Esophagus mucosa (tissue), 1 donor: ENCODE measurements around the gene CACNA1C. TPM values are rescaled to one million over a fixed set of nuclear protein-coding genes. Genes with fewer than 3 reads are reported as not detected.

Experiments
- ATAC-seq: fragments of 200-7000 bp; cut with Tn5 transposase; one replicate; pipeline ENCODE4 v1.9.1; 2020
- total RNA-seq: library from RNA; stranded (reverse); gene quantifications from one replicate; pipeline ENCODE4 v1.2.4, GENCODE V29; 2023
- donor health status: DM: yes; HTN: yes; CAD: no.

CACNA1C gene
- total RNA-seq, 1 donor from 2014 or later, result 1.1 TPM

DNA sequence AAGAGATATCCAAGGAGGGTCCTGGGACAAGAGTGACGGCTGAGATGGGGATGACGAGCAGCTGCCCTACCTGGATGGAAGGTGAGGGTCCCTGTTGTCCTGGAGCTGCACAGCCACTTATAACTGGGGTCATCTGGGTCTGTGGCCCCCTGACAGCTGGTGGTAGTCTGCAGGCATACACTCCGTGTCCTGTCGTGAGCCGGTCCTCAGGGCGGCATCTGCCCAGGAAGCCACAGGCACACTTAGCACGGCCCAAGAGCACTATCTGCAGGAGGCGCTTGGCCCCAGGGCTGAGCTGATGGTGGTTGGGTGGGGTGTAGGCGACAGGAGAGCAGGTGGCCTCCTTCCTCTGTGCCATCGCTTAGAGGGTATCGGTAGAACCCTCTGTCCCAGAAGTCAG is 248.1 kb downstream of the CACNA1C start:
- ATAC-seq, result no peak

DNA sequence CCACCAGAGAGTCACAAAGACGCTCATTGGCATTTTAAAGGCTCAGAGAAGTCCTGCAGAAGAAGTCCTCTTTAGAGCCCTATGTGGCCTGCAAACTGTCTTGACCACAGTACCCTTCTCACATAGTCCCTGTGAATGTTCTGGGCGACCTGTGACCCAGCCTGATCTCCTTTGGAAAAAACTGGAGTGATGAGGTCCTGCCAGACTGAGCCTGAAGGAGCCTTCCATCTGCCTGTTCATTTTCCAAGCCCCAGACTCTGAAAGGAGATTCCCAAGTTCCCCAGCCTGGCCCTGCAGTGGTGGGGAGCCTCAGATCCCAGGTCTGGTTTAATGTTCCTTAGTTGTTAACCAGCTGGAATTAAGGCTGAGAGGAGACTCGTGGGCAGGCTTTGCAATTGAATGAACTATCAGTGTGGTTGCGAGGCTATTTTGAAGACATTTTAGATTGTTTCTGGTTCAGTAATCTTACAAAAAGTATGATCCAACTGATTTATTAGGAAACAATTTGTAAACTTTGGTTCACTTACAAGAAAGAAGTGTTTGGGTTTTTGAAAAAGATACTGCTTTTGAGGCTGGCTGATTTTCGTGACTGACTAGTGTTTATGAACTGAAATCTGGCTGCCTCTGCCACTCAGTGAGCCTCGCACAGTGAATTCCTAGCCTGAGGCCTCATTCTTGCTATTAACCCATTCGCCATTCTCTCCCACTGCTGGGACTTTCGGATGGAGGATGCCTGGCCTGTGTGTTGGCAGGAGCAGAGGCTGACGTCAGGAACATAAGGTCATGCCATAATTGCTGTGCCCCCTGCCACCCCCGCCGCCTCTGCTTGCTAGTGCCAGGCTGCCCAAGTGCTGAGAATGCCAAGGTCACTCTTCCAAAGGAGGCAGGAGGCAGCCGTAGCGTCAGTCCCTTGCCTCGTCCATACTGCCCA is 249.0 kb downstream of the CACNA1C start:
- ATAC-seq, result no peak

GRCh38 chr12:2302711-2303580 is 250.2 kb downstream of the CACNA1C start:
- no peak for ATAC-seq

- ATAC-seq, result no peak
These were observed 251.4 kb downstream of the CACNA1C start for GRCh38 chr12:2304223-2304622.

DNA sequence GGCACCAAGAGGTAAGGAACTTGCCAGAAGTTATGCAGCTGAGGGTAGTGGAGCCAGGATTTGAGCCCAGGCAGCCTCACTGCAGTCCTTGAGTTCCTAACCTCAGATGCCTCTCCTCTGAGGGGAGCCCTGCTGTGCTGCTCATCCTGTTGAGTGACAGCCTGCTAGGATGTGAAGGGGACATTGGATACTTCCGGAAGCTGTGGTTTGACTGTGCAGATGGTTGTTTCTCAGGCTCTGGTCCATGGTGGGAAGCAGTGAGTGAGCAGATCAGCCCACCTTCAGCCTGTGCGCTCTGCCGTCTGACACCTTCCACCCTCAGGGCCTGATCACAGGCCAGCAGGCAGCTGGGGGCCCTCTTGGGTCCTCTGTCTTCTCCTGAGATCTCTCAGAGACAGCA is 253.2 kb downstream of the CACNA1C start:
- no peak for ATAC-seq

DNA sequence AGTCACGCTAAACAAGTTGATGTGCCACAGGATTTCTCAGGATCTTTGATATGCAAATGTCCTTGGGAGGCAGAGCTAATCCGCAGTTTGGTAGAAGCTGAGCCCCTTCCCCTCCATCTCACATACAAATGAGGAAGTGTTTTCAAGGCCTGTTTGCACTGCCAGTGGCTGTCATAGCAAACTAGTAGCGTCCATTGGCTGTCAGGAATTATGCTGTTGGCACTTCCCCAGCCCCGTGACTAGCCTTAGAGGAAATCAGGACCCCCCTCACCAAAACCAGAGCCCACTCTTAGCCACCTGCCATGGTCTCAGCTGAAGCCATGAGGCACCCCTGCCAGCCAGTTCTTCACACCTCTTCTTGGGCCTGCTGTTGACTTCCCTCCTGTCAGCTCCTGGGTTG is 253.9 kb downstream of the CACNA1C start:
- no peak for ATAC-seq

DNA sequence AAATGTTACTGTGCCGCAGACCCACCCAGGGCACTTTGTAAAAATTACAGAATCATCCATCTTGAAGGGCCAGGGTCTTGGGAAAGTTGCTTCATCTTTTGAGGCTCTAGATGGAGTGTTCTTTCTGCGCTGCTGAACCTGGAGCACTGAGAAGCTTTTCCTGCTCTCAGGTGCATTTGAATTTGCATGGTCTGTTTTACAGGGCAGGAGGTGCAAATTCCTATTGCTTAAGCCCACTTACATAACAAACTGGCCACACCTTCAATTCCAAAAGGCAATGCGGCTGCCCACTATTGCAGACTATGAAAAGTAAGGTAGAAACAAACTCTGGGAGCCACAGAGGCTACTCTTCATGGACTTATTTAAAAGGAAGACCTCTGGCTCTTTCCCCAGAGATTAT is 254.8 kb downstream of the CACNA1C start:
- ATAC-seq, result no peak

GRCh38 chr12:2309647-2310046 is 256.9 kb downstream of the CACNA1C start:
- no peak for ATAC-seq

- no peak for ATAC-seq
These were observed 258.4 kb downstream of the CACNA1C start for GRCh38 chr12:2311020-2311778.

DNA sequence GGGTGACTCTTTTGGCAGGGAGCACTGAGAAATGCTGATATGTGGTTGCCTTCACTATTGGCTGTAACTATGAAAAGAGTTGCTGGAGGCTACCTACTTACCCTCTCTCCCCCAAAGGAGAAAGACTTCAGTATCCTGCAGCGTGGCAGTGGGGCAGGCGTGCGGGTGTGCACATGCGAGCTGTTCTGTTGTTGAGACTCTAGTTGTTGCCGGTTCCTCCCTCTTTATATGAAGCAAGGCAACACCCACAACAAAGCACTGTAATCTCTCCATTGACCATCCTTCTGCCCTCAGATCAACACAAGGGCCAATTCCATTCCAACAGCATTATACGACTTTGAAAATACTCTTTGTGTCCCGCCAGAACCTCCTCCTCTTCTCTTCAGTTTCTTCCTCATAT is 259.4 kb downstream of the CACNA1C start:
- no peak for ATAC-seq

DNA sequence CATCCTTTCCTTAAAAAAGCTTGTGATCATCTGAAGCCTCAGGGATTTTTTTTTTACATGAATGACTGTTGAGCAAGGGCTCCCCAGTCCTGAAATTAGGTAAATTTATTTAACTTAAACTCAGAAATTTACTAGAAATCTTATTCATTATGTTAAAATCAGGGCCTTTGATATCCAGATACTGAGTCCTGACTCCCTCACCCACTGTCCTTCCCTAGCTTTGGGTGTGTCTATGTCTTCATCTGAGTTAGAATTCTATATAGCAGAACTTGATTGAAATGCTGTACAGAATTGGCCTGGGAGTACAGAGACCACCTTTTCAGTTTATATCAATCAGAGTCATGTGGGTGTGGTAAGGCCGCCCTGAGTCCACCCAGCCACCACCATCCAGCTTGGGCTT is 260.0 kb downstream of the CACNA1C start:
- ATAC-seq, result no peak

DNA sequence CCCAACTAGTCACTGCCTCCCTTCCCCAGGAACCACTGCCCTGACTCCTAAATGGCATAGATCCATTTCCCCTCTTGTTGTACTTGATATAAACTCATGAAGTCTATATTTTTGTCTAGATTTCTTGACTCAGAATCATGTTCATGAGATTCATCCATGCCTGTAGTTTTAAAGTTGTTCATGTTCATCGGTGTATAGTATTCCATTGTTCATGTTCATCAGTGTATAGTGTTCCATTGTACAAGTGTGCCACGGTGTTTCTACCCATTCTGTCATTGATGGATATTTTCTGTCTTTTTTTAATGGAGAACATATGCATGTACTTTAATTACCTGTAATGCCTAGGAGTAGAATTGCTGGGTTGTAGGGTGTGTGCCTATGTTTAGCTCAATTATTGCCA is 261.7 kb downstream of the CACNA1C start:
- no peak for ATAC-seq

GRCh38 chr12:2317772-2318171 is 265.0 kb downstream of the CACNA1C start:
- no peak for ATAC-seq

- no peak for ATAC-seq
These were observed 265.5 kb downstream of the CACNA1C start for GRCh38 chr12:2318286-2318685.

- ATAC-seq, result no peak
These were observed 266.3 kb downstream of the CACNA1C start for GRCh38 chr12:2319136-2319535.

DNA sequence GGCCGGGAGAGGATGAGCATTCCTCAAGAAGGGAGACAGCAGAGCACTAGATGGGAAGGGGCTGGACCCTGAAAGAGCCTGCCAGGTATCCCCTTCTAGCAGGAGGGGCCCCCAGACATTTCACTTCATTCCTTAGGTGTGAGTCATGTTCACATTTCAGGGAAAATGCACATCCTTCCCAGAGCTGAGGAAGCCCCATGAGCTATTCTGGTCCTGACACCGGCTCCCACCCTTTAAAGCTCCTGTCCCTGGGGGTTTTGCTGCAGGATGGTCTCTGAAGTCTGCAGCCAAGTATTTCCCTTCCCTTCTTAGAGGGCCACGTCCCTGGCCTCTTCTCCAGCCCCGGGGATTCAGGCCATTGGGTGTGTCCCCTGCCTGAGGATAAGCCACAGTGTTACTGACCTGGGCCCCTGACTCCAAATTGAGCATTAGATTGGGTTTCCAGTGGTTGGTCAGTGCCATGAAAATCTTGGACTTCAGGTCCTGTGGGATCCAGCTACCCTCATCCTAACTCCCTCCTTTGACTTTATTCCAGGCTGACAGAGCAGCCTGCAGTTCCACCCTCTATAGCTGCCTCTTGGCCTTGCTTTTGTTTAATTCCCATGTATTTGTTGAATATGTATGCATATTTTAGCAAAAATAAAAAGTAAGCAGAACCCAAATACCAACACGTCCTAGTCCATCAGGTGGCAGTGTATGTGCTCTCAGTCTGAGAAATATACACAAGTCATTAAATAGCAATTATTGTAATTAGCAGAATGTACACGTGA is 267.1 kb downstream of the CACNA1C start:
- no peak for ATAC-seq

GRCh38 chr12:2320841-2321240 is 268.1 kb downstream of the CACNA1C start:
- no peak for ATAC-seq

DNA sequence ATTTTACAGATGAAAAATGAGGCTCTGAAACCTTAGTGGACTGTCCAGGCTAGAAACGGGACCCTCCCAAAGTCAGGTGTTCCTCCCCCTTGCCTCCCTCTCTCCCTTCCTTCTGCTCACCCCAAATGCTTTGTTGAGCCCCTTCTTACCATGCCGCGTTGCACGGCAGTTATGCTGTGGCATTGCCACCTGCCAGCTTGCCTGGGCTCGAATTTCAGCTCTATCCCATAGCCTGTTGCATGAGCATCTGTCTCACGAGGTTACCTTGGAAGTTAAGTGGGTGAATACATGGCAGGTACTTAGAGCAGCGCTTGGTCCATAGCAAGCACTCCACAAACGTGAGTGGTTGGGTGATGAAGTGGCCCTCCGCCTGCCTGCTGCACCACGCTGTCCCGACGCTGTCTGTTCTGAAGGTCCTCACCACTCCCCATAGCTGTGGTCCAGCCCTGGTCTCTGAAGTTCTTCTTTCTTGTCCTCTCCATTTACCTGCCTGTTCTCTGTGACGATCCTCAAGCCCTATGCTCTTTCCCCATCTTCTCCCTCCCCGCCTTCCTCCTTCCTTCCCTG is 269.9 kb downstream of the CACNA1C start:
- no peak for ATAC-seq

DNA sequence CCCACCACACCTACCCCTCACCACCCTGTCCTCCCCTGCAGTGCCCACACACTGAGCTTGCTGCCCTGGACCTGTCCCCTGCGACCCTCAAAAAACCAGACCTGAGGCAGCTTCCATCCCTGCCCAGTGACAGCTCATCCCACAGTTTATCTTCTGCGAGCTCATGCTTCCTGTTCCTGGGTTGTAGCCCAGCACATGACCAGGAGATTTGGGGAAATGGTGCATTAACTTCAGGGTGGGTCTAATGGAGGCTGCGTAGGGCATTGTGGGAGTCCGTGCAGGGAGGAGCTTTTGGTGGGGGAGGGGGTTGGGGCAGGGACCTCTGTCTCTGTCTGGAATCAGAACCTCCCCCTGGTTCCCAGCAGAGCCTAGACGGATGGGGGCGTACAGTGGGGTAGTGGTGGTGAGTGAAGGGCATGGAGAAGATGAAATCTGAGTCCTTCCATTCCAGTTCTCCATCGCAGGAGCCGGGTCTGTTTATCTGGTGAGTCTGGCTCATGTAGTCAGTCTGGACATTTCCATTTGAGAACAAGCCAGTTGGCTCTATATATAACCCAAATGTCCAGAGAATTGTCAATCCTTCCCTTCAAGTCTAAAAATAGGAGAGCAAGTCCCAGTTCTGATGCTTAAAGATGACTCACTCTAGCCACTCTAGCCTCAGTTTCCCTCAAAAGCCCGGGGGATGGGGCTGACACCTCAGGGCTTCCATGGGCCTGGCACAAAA is 270.9 kb downstream of the CACNA1C start:
- ATAC-seq, result no peak

GRCh38 chr12:2324387-2324786 is 271.6 kb downstream of the CACNA1C start:
- ATAC-seq, result no peak

- no peak for ATAC-seq
These were observed 272.7 kb downstream of the CACNA1C start for GRCh38 chr12:2325519-2325918.
